Measurements from ENCODE around the gene C22orf31.

Gene C22orf31

GRCh38 chr22:29030618-29031226 lies 30.9 kb downstream of the C22orf31 start (continued):
- TF ChIP-seq ZBTB26 (tag by site-specific recombination; optimal IDR thresholded peaks at IDR 0.05) (peak; percentile 36), ZNF529 (tag by site-specific recombination; IDR thresholded peaks at IDR 0.05; ENCODE audit: insufficient replicate concordance) (no peak), PRDM1 (tag by site-specific recombination; IDR thresholded peaks at IDR 0.05) (no peak), ZNF239 (tag by site-specific recombination; IDR thresholded peaks at IDR 0.05) (no peak), INSM2 (tag by site-specific recombination; IDR thresholded peaks at IDR 0.05) (peak; percentile 36; the same call in 1 of the 2 replicates), SP2 (tag by site-specific recombination; IDR thresholded peaks at IDR 0.05) (peak; percentile 75), TCF7L2 (IDR thresholded peaks at IDR 0.05; ENCODE audit: borderline replicate concordance, low read depth, low read length) (peak; percentile 98), ZNF302 (tag by site-specific recombination; IDR thresholded peaks at IDR 0.05; ENCODE audit: low read depth) (no peak), ZNF214 (tag by site-specific recombination; IDR thresholded peaks at IDR 0.05; ENCODE audit: borderline replicate concordance) (no peak), ZFP37 (tag by site-specific recombination; IDR thresholded peaks at IDR 0.05) (0 out of 2 replicates have a peak, but pooled peaks have one; percentile 22), ZFP69B (tag by site-specific recombination; IDR thresholded peaks at IDR 0.05) (peak; percentile 56), ZNF449 (tag by site-specific recombination; IDR thresholded peaks at IDR 0.05) (peak; percentile 75; the same call in 1 of the 2 replicates), PRDM6 (tag by site-specific recombination; IDR thresholded peaks at IDR 0.05) (peak; percentile 52; the same call in 1 of the 2 replicates), ZSCAN30 (tag by site-specific recombination; IDR thresholded peaks at IDR 0.05) (peak; percentile 90), ZBTB6 (tag by site-specific recombination; IDR thresholded peaks at IDR 0.05) (no peak), ZNF221 (tag by site-specific recombination; IDR thresholded peaks at IDR 0.05; ENCODE audit: borderline replicate concordance) (no peak), MEIS1 (CRISPR knock-in tag; IDR thresholded peaks at IDR 0.05; ENCODE audit: borderline replicate concordance) (no peak), ZNF692 (tag by site-specific recombination; IDR thresholded peaks at IDR 0.05) (peak; percentile 46; the same call in 1 of the 2 replicates), ZBTB44 (tag by site-specific recombination; IDR thresholded peaks at IDR 0.05) (peak; percentile 33; the same call in 1 of the 2 replicates), ZNF202 (tag by site-specific recombination; IDR thresholded peaks at IDR 0.05; ENCODE audit: borderline replicate concordance) (no peak), BCL11A (tag by site-specific recombination; IDR thresholded peaks at IDR 0.05; ENCODE audit: low read depth) (0 out of 2 replicates have a peak, but pooled peaks have one; percentile 33), ZNF324 (tag by site-specific recombination; IDR thresholded peaks at IDR 0.05) (peak; percentile 75), SCRT1 (tag by site-specific recombination; IDR thresholded peaks at IDR 0.05; ENCODE audit: borderline replicate concordance) (no peak), ZNF488 (tag by site-specific recombination; IDR thresholded peaks at IDR 0.05) (no peak)
